SU-DHL-6 (cell line): ENCODE measurements around the gene CLMN.

ENCODE experiments used
- H2AFZ ChIP-seq: fragments of 200-600 bp; sonication (generic); 2 replicates; pipeline ENCODE4 v1.6.1; 2014; ENCODE audit warnings: low read depth, mild to moderate bottlenecking, moderate library complexity, mixed read lengths, antibody characterized with exemption, low read length; ENCODE audit not compliant: severe bottlenecking
- H3F3A ChIP-seq: fragments of 200-600 bp; shearing (Covaris generic); 2 replicates; pipeline ENCODE4 v1.6.0; 2016; ENCODE audit warnings: antibody characterized with exemption, mild to moderate bottlenecking; ENCODE audit not compliant: insufficient read depth
- H3K27ac ChIP-seq: fragments of 200-600 bp; sonication (generic); 2 replicates; pipeline ENCODE4 v1.5.1; 2016; ENCODE audit warnings: low read depth, mild to moderate bottlenecking, low read length, moderate library complexity, mixed read lengths
- H3K27me3 ChIP-seq: fragments of 200-600 bp; sonication (generic), shearing (Covaris generic); 2 replicates; pipeline ENCODE4 v1.6.0; 2014; ENCODE audit warnings: mild to moderate bottlenecking, low read length
- H3K36me3 ChIP-seq: fragments of 200-600 bp; sonication (generic); 2 replicates; pipeline ENCODE4 v1.6.1; 2014; ENCODE audit warnings: mild to moderate bottlenecking, low read length, mixed read lengths
- H3K4me2 ChIP-seq: fragments of 300-600, 200-600 bp; shearing (Covaris generic), sonication (generic); 2 replicates; pipeline ENCODE4 v1.6.0; 2014; ENCODE audit warnings: low read length, low read depth, mild to moderate bottlenecking; ENCODE audit not compliant: poor library complexity, severe bottlenecking
- H3K4me3 ChIP-seq: fragments of 200-600 bp; sonication (generic); 2 replicates; pipeline ENCODE4 v1.5.1; 2014; ENCODE audit warnings: antibody characterized with exemption, low read length, mild to moderate bottlenecking, mixed read lengths; ENCODE audit not compliant: insufficient read depth, poor library complexity, severe bottlenecking
- H3K79me2 ChIP-seq: fragments of 200-600 bp; sonication (generic); 2 replicates; pipeline ENCODE4 v1.6.1; 2014; ENCODE audit warnings: mild to moderate bottlenecking, low read length, moderate library complexity; ENCODE audit not compliant: insufficient read depth
- H3K9ac ChIP-seq: fragments of 200-600 bp; sonication (generic); 2 replicates; pipeline ENCODE4 v1.7.0; 2014; ENCODE audit warnings: mild to moderate bottlenecking, low read length
- H3K9me2 ChIP-seq: fragments of 200-600 bp; sonication (generic); replicated peaks from 2 replicates; pipeline ENCODE4 v1.6.1; 2014; ENCODE audit warnings: low read length; ENCODE audit not compliant: insufficient read depth
- H3K9me3 ChIP-seq: fragments of 200-600 bp; sonication (generic); 2 replicates; pipeline ENCODE4 v1.6.1; 2014; ENCODE audit warnings: low read length, mixed read lengths; ENCODE audit not compliant: insufficient read depth
- H4K20me1 ChIP-seq: fragments of 200-600 bp; sonication (generic); 2 replicates; pipeline ENCODE4 v1.6.1; 2014; ENCODE audit warnings: low read depth, mild to moderate bottlenecking, antibody characterized with exemption, low read length, moderate library complexity, mixed read lengths
- CTCF ChIP-seq: fragments of 200-600 bp; sonication (generic); IDR thresholded peaks from one replicate; pipeline ENCODE4 v1.5.1; 2017; ENCODE audit warnings: antibody characterized with exemption, mild to moderate bottlenecking, low read length, moderate library complexity; ENCODE audit not compliant: insufficient read depth, poor library complexity, severe bottlenecking
- EZH2phosphoT487 ChIP-seq: fragments of 200-600 bp; sonication (generic), shearing (Covaris generic); conservative IDR thresholded peaks from 2 replicates; pipeline ENCODE4 v1.6.1; 2018; ENCODE audit warnings: mild to moderate bottlenecking, antibody characterized with exemption, low read length, moderate library complexity, mixed read lengths

Gene CLMN

GRCh38 chr14:95254288-95254687, 65.4 kb downstream of the CLMN start:
- H3K9me2 ChIP-seq = no peaks in the 10 kb centered on the region
- no peak overlapping the region for H3K4me2 ChIP-seq
- H3K27me3 ChIP-seq = no peaks in the 10 kb centered on the region
- H3F3A ChIP-seq = no peaks in the 10 kb centered on the region
- H3K79me2 ChIP-seq = no peaks in the 10 kb centered on the region
- no peak overlapping the region for H3K27ac ChIP-seq
- H2AFZ ChIP-seq = no peak overlapping the region
- no peak for TF ChIP-seq CTCF
- no peak for TF ChIP-seq EZH2phosphoT487
- no peak overlapping the region for H3K4me3 ChIP-seq
- H3K9me3 ChIP-seq = no peaks in the 10 kb centered on the region
- no peak overlapping the region for H3K9ac ChIP-seq
- H4K20me1 ChIP-seq = no peaks in the 10 kb centered on the region
- H3K36me3 ChIP-seq = no peaks in the 10 kb centered on the region

- Histone ChIP-seq H3K4me2 (no peak overlapping the region), H3K27me3 (no peaks in the 10 kb centered on the region), H3K27ac (no peak overlapping the region), H3K9ac (no peak overlapping the region), H3K9me2 (no peaks in the 10 kb centered on the region), H3F3A (no peaks in the 10 kb centered on the region), H3K4me3 (no peak overlapping the region), H3K9me3 (no peaks in the 10 kb centered on the region), H3K36me3 (no peaks in the 10 kb centered on the region), H2AFZ (no peak overlapping the region), H4K20me1 (no peaks in the 10 kb centered on the region), H3K79me2 (no peaks in the 10 kb centered on the region)
- TF ChIP-seq EZH2phosphoT487 (no peak), CTCF (no peak)
Measured at GRCh38 chr14:95253039-95253630, 66.6 kb downstream of the CLMN start.

- TF ChIP-seq EZH2phosphoT487 (no peak), CTCF (no peak)
- H3K9ac ChIP-seq = no peak overlapping the region
Measured at GRCh38 chr14:95252219-95252618, 67.5 kb downstream of the CLMN start.

More at GRCh38 chr14:95252219-95252618, 67.5 kb downstream of the CLMN start:
- no peak overlapping the region for H3K4me2 ChIP-seq
- H3K27ac ChIP-seq = no peak overlapping the region
- no peaks in the 10 kb centered on the region for H3K9me2 ChIP-seq
- no peaks in the 10 kb centered on the region for H3K36me3 ChIP-seq
- H3F3A ChIP-seq = no peaks in the 10 kb centered on the region
- H3K79me2 ChIP-seq = no peaks in the 10 kb centered on the region
- H3K9me3 ChIP-seq = no peaks in the 10 kb centered on the region
- no peak overlapping the region for H3K4me3 ChIP-seq
- H2AFZ ChIP-seq = no peak overlapping the region
- H3K27me3 ChIP-seq = no peaks in the 10 kb centered on the region
- no peaks in the 10 kb centered on the region for H4K20me1 ChIP-seq
